HG03565 (cell line): Measurements from ENCODE around the gene DHX38.

ENCODE experiments used
- ATAC-seq: cut with Tn5 transposase; IDR thresholded peaks from one replicate; pipeline ENCODE4 v1.9.1; 2021; ENCODE audit warnings: mild to moderate bottlenecking, moderate library complexity; ENCODE audit not compliant: unreplicated experiment

DHX38 gene

GRCh38 chr16:72162105-72162692, 68.6 kb downstream of the DHX38 start:
- no peak for ATAC-seq
